Measurements from ENCODE around the gene ADARB1.

DNA sequence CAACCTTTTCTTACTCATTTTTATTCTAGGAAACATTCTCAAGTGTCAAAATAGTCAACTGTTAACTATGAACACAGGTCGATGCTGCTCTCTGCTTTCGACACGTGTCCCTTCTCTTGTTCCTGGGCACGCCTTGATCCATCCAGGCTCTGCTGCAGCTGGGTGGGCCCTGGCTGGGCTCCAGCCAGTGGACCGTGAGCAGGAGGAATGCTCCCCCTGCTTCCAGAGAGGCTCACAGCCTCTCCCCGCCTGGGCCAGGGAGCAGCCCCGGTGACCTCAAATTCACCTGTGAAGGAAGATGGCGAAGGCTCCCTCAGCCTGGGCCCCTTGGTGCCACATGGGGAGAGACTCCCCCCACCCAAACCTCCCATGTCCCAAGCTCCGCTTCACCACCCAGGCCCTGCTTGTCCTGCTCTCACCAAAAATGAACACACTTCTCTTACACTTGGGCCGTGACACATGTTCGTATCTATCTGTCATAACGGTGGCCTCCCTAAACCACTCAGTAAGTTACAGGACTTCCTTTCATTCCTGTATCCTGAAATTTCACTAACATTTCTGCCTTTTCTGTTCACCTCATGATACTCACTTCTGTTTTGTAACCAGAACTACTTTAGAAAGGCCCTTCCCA, 24.6 kb upstream of the ADARB1 start:
- TF ChIP-seq, protein P1, sequence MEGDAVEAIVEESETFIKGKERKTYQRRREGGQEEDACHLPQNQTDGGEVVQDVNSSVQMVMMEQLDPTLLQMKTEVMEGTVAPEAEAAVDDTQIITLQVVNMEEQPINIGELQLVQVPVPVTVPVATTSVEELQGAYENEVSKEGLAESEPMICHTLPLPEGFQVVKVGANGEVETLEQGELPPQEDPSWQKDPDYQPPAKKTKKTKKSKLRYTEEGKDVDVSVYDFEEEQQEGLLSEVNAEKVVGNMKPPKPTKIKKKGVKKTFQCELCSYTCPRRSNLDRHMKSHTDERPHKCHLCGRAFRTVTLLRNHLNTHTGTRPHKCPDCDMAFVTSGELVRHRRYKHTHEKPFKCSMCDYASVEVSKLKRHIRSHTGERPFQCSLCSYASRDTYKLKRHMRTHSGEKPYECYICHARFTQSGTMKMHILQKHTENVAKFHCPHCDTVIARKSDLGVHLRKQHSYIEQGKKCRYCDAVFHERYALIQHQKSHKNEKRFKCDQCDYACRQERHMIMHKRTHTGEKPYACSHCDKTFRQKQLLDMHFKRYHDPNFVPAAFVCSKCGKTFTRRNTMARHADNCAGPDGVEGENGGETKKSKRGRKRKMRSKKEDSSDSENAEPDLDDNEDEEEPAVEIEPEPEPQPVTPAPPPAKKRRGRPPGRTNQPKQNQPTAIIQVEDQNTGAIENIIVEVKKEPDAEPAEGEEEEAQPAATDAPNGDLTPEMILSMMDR (IDR thresholded peaks at IDR 0.05): no peak
- no peak for TF ChIP-seq POLR2A (IDR thresholded peaks at IDR 0.05)
